DMS79 (cell line): ENCODE measurements around the gene SYPL2.
A peak's percentile ranks its signal among the peaks of the same experiment; 100 is the strongest.

Experiments
- DNase-seq: peaks from one replicate; lab custom pipeline; 2025; lab: John Stamatoyannopoulos, UW

The SYPL2 gene

GRCh38 chr1:109492779-109493178, 26.4 kb downstream of the SYPL2 start:
- DNase-seq = no peak

GRCh38 chr1:109493227-109493626, 26.9 kb downstream of the SYPL2 start:
- no peak for DNase-seq

GRCh38 chr1:109493805-109494539, 27.6 kb downstream of the SYPL2 start, which contains the start of gene CYB561D1:
Gene CYB561D1, plus strand, starts transcription at chr1:109494094. Its CDS starts 46 bp downstream, at chr1:109494140.
- peak; percentile 74 for DNase-seq

GRCh38 chr1:109495738-109496137, 29.4 kb downstream of the SYPL2 start:
- DNase-seq = no peak

GRCh38 chr1:109497449-109498160, 31.3 kb downstream of the SYPL2 start:
- no peak for DNase-seq

- peak; percentile 18 for DNase-seq
These were observed 31.9 kb downstream of the SYPL2 start for GRCh38 chr1:109498161-109498801.

- DNase-seq = no peak
These were observed 32.7 kb downstream of the SYPL2 start for GRCh38 chr1:109499081-109499480.

- peak; percentile 36 for DNase-seq
These were observed 33.6 kb downstream of the SYPL2 start for GRCh38 chr1:109499661-109500536.

GRCh38 chr1:109500941-109501381, 34.6 kb downstream of the SYPL2 start:
- no peak for DNase-seq

- no peak for DNase-seq
These were observed 35.5 kb downstream of the SYPL2 start for GRCh38 chr1:109501644-109502363.

GRCh38 chr1:109502364-109502851, 36.1 kb downstream of the SYPL2 start:
- no peak for DNase-seq

- no peak for DNase-seq
These were observed 37.6 kb downstream of the SYPL2 start for GRCh38 chr1:109503935-109504334.

GRCh38 chr1:109504974-109505373, 38.6 kb downstream of the SYPL2 start:
- no peak for DNase-seq

GRCh38 chr1:109508001-109508872, 41.9 kb downstream of the SYPL2 start:
- no peak for DNase-seq

- no peak for DNase-seq
These were observed 42.5 kb downstream of the SYPL2 start for GRCh38 chr1:109508873-109509175.

- DNase-seq = peak; percentile 9
These were observed 43.1 kb downstream of the SYPL2 start, which contains the start of gene AMIGO1 for GRCh38 chr1:109509176-109510134. Gene AMIGO1, minus strand, starts transcription at chr1:109509727. Its CDS starts 815 bp downstream, at chr1:109508912.

GRCh38 chr1:109513110-109513710, 46.9 kb downstream of the SYPL2 start:
- peak; percentile 57 for DNase-seq

GRCh38 chr1:109514846-109515245, 48.5 kb downstream of the SYPL2 start:
- DNase-seq = no peak
